AG08396 (cell line): ENCODE data around the gene CACNA2D3.
"Not testable (repeated sequence)": the region's sequence is repeated elsewhere in the genome, so short reads cannot be mapped to it uniquely, and the experiment has no call there.

Experiments used
- DNase-seq: peaks from one replicate; pipeline ENCODE4 v3.0.0; 2012; ENCODE audit warnings: low spot score, mixed read lengths

The CACNA2D3 gene

DNA sequence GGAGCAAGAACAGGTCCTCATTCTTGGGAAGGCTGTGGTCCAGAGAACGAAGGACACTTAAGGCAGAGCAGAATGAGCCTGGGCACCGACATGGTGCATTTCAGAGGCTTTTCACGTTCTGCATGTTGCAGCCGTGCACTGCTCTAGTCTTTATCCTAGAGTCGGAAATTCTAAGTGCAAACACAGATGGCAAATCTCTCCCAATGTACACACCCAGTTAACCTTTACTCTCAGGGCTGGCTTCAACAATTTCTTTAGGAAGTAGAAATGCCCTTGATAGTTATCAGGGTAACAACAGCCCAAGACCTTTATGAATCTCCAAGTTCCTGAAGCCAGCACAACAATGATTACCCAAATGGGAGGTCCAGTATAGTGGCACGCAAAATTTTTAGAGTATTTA, 844.6 kb downstream of the CACNA2D3 start:
- DNase-seq, result no peak

DNA sequence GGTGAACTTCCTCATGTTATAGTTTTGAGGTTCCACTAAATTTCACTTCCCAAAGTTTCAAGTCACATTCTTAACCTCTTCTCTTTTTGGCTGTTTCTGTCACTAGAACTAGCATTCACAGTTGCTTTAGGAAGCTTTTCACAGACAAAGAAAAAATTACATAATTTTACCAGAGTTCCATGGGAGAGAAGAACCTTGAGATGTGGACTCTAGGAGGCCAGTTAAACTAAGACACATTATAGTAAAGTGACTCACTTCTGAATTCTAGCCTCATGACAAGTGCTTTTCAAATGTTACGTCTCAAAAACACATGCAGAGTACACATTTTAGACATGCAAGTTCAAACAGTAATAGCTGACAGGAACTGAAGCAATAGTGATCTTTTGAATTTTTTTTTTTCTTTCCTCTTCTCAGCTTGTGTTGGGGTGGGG, 845.4 kb downstream of the CACNA2D3 start:
- DNase-seq, result no peak

DNA sequence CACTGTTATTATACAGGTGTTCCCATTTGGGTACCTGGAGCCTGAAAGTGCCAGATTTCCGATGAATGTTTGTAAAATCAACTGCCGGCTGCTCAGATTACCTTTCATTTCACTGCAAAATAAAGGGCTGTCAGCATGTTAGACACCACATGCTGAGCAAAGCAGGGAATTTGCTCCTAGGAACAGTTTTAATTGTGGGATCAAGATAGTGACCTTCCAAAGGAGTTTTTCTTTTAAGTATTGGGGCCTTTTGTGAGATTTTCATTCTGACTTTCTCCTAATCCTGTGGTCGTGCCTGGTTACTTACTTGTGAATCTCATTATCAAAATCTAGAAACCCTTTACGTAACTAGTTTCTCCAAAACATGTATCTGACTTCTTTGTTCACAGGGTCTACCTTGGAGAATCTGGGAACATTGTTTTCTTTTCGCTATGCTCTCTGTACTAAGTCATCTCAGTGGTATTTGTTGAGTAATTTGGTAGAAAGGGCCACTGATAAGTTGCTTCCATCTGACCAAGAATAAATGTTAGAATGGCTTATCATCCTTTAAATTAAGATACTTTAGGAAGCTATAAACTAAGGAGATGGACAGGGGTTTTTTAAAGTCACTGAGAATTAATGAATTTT, 846.3 kb downstream of the CACNA2D3 start:
- no peak for DNase-seq

GRCh38 chr3:54969652-54970051, 847.3 kb downstream of the CACNA2D3 start:
- no peak for DNase-seq

DNA sequence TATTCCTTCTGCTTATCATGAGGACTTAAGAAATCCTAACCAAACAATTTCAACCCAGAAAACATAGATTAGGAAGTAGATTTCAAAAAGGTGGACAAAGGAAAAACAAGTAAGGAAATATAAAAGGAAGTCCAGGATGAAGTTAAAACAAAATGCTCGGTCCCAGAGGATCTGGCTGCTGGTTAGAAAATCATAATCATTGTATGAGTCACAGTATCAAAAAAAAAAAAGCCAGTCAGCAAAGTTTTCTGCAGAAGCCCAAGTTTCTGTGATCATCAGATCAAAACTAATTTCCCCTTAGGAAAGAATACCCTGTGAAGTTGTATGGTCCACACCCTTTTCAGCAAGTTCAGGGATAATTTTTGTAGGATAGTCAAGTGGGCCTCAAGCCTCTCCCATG, 848.5 kb downstream of the CACNA2D3 start:
- DNase-seq, result peak; percentile 22

DNA sequence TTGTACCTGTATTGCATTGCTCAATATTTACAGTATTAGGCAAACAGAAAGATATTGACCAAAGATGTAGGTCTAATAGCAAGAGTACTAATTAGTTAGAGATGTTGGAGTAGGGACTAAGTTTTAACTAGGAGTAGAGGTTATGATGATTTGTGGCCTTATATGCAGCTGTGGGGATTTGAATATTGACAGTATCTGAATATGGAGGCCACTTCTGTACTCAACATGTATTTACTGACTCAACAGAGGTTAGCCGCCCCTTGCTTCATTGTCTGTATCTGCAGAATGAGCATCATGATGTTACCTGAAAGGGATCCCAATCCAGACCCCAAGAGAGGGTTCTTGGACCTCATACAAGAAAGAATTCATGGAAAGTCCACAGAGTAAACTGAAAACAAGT, 855.1 kb downstream of the CACNA2D3 start:
- no peak for DNase-seq

- not testable (repeated sequence) for DNase-seq
These were observed 855.6 kb downstream of the CACNA2D3 start for GRCh38 chr3:54977946-54978345.

- DNase-seq, result no peak
These were observed 860.5 kb downstream of the CACNA2D3 start for GRCh38 chr3:54982807-54983206.

DNA sequence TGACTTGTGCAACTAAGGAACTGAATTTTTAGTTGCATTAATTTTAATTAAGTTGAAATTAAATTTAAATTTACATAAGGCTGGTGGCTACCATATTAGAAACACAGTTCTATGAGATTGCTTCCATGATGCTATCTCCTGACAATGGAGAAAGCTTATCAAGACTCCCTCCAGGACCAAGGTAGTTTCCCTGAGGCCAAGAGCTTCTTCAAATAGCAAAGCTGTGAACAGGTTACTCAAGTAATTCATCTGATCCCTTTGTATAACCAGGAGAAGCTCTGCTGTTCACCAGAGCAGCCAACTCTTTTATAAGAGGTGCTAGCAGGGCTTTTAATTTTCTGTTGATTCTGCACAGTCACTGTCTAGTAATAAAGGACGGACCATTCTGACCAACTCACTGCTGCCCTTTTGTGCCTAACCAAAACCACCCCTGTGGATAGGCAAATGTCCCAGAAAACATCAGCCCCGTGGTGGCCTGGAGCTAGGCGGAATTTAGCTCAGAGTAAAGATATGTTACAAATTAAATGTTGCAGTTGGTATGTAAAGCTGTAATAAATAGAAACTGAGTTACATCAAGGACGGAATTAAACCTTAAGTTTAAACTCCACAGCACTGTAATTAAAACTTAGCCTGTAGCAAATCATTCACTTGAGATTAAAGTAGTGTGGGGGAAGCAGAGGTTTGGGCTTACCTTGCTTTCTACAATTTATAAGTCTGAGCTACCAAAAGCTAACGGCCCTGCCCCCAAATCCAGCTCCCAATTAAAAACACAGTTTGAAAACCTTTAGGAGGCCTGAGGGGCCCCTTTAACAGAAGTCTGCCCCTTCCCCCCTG, 861.1 kb downstream of the CACNA2D3 start:
- no peak for DNase-seq

- no peak for DNase-seq
These were observed 863.5 kb downstream of the CACNA2D3 start for GRCh38 chr3:54985856-54986255.

DNA sequence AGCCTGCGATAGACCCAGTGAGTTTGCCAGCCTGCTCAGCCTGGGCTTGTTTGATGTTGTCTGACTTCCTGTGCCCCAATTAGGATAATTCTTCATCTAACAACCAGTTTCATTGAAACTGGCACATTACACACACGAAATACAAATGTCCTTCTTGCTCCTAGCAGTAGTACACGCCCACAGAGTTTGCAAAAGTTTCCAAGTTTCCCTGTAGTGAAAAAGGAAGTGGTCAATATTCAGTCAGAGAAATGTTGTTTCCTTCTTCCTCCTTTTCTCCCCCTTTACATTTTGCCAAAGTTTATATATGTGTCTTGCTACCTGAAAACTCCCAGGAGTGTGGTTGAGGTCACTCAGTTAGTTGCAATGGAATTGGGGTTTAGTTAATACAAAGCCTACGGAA, 863.9 kb downstream of the CACNA2D3 start:
- no peak for DNase-seq

- DNase-seq, result no peak
These were observed 865.4 kb downstream of the CACNA2D3 start for GRCh38 chr3:54987719-54988118.

GRCh38 chr3:54988302-54988837, 866.0 kb downstream of the CACNA2D3 start:
- DNase-seq, result no peak

- peak; percentile 36 for DNase-seq
These were observed 866.7 kb downstream of the CACNA2D3 start for GRCh38 chr3:54988838-54989630.

DNA sequence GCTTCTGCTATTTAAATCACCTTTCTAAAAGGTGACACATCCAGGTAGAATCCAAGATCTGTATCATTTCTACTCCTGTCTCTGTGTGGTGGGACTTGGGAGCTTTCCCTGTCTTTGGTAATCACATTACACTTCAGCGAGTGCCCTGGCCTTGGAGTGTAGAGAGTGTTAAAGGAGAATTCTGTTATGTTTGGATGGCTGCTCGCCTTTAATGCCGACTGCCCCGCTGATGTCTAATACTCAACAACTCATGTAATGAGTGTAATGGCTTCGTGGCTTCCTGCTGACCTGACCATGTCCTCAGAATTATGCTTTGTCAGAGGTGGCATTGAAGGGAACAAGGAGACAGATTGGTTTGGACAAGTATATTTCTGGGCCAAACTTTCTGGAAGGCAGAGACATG, 871.8 kb downstream of the CACNA2D3 start:
- DNase-seq, result no peak

- DNase-seq, result peak; percentile 21
These were observed 876.8 kb downstream of the CACNA2D3 start for GRCh38 chr3:54999159-54999558.

- no peak for DNase-seq
These were observed 877.5 kb downstream of the CACNA2D3 start for GRCh38 chr3:54999811-55000210.

DNA sequence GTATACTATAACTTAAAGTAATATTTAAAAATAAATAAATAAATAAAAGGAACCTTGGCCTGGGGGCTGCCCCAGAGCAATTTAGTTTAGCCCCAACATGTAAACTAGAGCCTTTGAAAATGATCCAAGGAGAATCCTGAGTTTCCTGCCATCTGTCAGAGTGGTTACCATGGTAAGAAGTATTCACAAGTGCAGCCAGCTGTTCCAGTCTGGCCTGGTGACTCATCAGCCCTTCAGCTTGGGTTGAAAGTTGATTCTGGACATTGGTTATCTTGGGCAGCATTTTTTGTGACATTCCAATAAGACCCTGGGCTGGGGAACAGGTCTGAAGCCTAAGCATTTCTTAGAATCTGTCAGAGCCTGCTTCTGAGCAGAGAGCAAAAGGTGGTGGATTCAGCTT, 878.2 kb downstream of the CACNA2D3 start:
- DNase-seq, result peak; percentile 83

DNA sequence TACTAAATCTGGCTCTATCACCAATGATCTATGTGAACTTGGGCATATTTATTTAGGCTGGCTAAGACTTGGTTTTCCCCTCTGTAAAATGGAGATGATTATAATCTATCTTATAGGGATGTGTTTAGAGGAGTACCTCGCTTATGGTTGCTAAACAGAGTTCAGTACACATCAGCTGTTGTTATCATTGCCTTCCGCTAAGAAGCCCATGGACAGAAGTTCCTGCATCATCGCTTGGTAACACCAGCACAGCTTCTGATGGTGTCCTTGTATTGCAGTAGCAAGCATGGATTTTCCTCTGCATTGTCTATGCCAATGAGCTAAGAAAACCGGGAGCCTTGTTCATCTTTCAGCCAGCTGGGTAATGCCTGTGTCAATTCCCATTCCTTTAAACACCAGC, 878.6 kb downstream of the CACNA2D3 start:
- DNase-seq, result no peak

DNA sequence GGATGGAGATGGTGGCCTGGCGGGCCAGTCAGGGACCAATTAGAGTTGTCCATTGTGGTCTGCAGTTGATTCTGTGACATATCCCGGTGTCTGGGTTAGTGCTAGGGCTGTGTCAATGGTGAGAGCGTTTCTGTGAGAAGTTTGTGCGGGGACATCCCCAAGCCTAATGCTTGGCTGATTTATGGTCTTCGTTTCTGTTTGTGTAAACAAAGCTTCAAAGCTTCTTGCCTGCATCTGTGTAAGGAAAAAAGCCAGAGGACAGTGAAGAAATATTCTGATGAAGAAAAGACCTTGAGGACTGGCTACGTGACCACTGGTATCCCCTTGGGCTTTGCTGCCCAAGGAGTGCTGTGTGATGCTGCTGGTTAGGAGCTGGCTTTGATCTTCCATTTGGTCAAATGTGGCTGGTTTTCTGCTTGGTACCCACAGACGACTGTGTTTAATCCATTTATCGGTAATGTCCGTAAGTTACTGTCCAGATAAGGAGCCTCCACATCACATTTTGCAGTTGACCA, 880.1 kb downstream of the CACNA2D3 start:
- DNase-seq, result no peak

- DNase-seq, result no peak
These were observed 883.9 kb downstream of the CACNA2D3 start for GRCh38 chr3:55006244-55006676.

DNA sequence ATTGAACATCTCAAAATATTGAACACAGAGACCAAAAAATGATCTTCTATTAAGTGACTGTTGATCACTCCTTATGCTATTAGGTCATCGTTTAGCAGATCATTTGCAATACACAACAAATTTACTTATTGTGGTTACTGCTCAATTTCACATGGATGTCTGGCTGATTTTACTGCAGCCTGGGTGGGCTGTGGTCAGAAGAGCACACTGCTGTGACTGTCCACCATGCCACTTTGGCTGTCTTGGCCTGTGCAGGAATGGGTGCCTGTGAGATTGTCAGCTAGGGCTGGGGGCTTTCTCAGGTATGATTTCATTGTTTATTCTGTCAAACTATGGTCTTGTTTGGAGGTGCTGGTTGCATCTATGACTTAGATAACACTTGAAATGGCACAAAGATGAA, 885.6 kb downstream of the CACNA2D3 start:
- no peak for DNase-seq
